NCI-H1930 (cell line): ENCODE data around the gene PXMP2.

Source experiments
- DNase-seq, 2 experiments: peaks; one replicate each; lab custom pipeline; 2025; lab: John Stamatoyannopoulos, UW

The PXMP2 gene

DNA sequence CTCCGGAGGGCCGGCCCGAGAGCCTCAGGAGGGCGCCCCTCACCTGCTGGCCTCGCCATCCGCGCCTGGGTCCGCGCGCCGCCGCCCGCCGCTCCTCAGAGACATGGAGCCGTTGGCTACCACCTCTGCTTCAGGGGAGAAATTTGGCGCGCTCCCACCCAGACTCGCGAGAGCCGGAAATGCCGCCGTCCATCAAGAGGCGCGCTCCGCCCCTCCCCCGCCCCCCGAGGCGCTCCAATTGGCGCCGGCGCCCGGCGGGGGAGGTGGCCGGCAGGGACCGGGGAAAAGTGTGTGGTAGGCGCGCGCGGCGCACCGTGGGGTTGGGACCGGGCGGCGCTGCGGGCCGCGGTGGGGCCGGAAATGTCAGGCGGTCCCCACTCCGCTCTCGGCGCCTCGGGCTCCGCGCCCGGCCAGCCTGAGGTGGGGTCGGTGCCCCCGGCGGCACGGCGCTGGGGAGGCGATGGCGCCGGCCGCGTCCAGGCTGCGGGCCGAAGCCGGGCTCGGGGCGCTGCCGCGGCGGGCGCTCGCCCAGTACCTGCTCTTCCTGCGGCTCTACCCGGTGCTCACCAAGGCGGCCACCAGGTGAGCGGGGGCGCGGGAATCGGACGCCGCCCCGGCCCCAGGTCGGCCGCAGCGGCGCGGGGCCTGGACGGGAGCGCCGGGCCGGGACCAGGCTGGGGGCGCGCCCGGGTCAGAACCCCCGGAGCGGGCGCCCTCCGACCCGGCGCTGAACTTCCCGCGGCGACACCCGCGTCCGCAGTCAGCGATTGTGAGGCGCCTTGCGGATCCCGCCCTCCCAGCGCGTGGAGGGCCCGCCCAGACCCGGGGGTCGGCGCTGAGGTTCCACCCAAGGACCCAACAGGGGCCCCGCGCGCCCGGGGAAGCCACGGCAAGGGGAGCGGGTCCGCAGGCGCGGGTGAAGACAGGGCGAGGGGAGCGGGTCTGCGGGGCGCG, at the start of gene PXMP2, which contains the start of gene POLE:
PXMP2 (plus strand) TSS at position 377 of the 954 bp plus-strand sequence; CDS start at position 461, 84 bp downstream.
POLE (minus strand) TSS at position 132 of the 954 bp plus-strand sequence; CDS start at position 105, 27 bp downstream.
- peak; percentile 88 to 95 for DNase-seq

DNA sequence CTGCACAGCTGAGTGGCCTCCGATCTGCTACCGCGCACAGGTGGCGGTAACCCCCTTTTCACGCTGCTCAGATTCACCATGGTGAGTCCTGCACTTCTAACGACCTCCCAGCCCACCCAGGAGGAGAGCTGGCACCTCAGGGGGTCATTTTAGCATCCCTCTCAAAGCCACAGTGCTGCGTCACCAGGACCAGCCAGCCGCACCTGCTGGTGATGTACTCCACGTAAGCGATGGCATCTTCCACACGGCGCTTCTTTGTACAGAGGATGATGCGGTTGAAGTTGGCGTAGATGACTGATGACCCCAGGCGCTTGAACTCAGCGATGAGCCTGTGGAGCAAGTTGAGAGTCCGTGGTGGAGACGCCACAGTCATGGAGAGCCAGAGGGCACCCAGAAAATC, 49.6 kb upstream of the PXMP2 start:
- DNase-seq: no peak

DNA sequence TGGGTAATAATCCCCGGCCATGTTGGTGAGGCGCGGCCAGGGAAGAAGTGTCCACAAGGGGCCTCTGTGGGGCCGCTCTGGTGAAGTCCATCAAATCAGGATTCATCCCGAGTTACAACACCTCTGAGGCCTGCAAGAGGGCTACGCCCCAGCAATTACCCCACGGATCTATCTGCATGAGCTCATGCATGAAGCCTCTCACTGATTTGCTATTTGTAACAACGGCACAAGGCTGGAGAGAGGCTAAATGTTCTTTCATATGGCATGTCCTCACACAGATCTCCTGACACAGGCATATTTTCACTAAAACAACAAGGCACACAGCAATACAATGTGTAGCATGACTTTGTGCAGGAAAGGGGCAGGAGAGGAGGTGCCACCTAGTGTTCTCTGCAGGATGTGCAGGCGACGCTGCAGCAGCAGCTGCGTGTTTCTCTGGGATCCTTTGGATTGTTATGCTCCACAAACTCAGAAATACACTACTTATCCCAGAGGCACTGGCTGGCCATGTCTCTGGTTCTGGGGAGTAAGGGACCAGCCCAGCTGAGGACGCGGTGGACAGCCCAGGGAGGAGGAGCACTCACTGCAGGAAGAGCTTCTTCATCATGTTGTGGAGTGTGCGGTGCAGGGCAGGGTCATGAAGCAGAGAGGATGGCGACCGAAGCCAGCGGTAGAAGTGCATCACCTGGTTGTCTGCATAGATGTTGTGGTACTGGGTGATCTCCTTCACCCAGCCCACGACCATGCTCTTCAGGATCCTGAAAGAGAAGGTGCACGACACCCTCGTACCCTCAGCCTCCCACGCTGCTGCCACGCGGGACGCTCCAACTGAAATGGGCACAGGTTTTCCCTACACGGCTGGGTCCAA, 48.6 kb upstream of the PXMP2 start:
- no peak for DNase-seq

DNA sequence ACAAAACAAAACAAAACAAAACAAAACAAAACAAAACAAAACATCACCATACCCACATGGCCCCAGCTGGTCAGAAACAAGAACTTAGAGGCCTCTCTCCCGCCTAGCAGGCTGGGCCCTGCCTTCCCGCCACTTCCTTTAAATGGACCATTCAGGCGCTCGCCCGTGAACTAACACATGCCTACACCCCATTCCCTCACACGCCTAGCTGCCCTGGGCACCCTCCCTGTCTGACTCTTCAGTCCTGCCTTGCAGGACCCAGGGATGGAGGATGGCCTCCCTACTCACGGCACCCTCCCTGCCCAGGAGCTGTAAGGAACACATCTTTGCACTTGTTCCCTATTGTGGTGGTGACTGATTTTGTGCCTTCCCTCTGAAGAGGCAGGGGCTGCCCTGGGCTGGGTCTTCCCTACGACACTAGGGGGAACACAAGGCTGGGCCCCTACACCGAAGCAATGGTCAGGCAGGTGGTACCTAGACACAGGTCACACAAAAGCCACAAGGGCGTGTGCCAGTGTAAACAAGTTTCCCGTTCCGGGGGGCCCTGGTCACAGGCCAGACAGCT, 47.3 kb upstream of the PXMP2 start:
- no peak for DNase-seq

DNA sequence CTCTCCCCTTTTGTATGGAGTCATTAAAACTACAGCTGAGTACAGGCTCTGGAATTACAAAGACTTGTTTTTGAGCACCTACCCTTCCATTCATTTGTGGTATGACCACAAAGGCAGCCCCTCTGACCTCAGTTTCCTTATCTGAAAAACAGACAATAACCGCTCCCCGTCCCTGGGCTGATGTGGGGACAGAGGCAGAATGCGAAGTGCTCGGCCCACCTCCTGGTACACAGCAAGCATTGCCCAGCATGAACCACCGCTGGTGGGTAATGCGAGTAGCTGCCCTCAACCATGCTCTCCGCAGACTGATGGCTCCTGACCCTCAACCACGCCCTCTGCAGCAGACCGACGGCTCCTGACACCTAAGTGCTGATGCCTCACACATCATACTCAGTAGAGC, 46.5 kb upstream of the PXMP2 start:
- no peak for DNase-seq

DNA sequence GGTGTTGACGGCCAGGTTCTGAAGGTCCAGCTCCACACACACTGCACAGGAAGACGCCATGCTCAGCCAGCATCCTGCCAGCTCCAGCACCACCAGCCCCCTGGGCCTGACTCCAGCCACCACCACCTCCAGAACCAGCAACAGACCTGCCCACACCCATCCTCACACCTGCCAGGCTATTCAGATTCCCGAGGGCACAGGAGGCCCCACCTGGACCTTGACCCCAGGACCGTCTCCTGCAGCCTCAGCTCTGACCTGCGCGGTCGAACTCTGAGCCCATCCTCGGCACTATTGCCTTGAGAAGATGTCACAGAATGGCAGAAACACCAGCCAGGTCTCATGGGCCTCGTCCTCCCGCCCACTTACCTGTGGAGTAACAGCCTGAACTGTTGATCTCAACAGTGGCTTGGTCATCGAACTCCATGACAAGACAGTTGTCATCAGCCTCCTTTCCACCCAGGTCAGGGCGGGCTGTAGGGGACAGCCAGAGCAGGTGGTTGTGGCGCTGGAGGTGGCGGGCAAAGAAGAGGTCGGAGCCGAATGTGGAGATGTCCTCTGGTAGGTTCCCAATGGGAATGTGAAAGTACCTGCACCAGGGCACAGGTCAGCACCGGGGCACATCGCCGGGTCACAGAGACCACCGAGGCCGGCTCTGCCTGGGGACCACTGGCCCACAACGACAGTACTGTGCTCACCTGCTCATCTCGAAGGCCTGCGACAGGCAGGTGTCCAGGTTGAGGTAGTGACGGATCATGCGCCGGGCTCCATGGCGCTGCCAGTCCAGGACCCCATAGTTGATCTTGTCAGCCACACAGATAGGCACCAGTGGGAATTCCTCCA, 45.4 kb upstream of the PXMP2 start:
- DNase-seq: no peak

DNA sequence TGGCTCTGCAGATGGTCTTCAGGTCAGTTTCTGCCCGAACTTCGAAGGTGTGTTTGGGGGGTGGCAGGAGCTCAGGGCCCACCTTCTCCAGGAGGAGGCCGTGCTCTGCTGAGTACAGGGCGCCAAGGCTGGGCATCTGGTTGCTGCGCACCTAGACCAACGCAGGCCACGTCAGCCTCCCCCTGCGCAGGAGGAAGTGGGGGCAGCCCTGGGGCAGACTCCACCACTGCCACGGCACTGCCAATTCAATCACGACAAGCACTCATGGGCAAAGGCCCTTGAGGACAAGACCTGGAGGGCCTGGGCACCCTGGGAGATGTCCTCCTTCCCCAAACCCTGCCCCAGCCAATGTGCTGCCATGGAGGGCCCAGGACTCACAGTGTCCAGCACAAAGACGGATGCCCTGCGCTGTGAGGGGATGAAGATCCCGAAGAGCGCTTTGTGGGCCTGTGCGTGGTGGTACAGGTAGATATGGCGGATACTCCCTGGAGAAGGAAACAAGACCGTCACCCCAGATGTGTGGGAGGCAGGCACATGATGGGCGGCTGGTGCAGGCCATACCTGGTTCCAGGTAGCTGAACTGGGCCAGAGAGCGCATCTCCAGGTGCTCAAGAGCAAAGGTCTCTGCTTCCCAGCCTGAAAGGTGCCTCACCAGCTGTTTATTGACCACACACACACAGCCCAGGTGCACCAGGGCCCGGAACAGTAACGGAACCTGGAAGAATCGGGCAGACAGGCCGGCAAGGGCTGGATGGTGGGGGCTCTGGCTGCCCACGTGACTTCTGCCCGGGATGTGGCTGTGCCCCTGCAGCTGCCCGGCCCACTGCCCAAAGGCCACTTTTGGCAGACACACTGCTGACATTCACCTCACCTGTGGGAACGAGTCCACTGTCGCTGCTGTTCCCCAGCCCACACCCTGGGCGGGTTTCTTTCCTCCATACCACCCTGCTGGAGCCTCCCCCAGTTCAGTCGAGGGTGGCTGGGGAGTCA, 44.2 kb upstream of the PXMP2 start:
- no peak for DNase-seq

DNA sequence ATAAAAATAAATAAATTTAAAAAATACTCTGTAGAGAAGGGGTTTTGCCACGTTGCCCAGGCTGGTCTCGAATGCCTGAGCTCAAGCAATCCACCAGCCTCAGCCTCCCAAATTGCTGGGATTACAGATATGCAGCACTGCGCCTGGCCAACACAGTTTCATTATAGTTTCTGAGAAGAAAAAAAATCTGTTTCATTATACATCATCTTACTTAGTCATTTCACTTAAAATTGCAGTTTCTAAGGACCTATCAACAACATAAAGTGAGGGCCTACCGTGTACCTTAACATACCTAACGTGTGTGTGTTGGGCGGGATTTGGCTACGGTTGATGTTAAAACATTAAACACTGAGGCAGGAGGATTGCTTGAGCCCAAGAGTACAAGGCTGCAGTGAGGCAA, 40.5 kb upstream of the PXMP2 start:
- no peak for DNase-seq

DNA sequence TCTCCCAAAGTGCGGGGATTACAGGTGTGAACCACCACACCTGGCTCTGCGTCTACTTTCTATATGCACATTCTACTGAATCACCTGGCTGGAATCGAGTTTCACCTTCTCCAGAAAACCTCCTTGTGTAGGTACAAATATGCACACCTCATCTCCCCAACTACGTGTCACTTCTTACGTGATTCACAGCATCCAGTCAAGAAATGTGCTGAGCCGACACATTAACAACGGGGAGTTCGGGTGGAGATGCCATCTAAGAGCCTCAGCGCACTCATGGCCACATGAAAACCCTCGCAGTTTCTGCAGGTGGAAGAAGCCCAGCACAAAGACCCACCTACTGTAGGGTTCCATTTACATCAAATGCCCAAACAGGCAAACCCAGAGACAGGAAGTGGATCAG, 39.5 kb upstream of the PXMP2 start:
- no peak for DNase-seq

DNA sequence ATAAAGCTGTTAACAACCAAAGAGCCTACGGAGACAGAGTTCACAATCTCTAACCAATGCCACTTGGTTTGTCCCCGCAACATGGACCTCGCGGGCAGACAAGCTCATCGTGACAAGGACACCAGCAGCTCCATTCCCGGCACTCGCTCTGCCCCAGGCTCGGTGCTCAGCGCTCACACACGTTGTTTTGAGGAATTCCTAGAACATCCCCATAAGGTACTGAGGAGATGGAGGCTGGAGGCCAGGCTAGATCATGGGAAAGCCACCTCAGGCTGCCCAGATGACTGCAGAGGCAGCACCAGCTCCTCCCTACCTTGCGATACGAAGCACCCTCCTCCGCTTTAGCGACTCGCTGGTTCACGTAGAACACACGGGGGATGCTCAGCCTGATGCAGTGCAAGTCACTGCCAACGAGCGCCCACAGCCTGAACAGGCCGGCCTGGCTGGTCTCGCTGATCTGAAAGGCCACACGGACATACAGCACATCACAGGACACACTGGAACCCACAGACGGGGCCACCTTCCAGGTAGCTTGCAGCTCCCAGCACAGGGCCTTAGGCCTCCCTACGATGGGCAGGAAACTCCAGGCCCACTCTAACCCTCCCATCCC, 38.7 kb upstream of the PXMP2 start:
- DNase-seq: no peak

DNA sequence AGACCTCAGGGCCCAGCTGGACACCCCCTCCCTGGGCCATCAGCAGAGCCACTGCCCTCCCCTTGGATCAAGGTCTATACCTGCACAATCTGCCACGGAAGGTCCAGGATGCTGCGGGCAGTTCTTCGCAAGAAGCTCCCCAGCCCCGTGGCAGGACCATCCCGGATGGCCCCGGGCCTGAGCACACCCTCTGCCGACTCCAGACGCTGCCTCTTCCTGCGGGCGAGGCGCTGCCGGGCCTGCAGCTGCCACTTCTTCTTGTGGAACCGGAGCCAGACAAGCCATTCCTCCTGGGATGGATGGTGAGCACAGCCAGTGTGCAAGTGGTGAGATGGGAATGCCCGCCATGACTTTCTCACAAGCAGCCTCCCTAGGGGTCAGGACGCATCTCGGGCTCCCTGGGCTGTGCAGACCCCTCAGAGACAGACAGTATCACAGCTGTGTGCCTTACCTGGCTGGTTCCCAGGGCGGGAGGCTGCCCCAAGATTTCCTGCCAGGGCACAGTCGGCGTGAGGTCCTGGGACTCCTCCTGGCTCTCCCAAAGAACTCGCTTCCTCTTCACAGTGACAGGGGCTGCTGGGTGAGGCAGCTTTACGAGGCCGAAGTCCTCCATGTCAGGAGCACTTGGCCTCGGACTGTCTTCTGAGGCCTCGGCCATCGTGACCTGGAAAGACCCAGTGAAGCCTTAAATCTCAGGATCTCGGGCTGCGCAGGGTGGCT, 38.0 kb upstream of the PXMP2 start:
- DNase-seq: no peak

DNA sequence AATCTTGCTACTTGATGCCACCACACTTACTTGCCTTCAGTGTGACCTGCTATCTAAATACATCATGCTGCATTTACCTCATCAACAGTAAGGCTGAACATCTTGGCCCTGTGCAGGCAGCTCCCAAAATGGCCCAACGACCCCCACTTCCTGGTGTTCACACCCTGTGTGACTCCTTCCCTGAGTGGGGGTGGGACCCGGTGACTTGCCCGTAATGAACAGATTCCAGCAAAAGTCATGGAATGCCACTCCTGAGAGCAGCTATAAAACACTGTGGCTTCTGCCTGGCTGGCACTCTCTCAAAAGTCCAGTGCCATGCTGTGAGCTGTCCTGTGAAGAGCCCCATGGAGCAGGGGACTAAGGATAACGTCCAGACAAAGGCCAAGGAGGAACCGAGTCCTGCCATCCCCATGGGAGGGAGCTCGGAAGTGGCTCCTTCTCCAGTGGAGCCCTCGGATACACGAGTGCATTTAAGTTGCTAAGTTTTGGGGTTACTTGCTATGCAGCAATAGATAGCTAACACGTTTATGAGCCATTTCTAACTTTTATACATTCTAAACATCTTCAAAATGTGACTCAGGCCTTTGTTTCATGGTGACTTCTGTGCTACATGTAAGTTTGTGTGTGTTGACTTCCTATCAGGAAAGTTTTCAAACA, 35.8 kb upstream of the PXMP2 start:
- no peak for DNase-seq

DNA sequence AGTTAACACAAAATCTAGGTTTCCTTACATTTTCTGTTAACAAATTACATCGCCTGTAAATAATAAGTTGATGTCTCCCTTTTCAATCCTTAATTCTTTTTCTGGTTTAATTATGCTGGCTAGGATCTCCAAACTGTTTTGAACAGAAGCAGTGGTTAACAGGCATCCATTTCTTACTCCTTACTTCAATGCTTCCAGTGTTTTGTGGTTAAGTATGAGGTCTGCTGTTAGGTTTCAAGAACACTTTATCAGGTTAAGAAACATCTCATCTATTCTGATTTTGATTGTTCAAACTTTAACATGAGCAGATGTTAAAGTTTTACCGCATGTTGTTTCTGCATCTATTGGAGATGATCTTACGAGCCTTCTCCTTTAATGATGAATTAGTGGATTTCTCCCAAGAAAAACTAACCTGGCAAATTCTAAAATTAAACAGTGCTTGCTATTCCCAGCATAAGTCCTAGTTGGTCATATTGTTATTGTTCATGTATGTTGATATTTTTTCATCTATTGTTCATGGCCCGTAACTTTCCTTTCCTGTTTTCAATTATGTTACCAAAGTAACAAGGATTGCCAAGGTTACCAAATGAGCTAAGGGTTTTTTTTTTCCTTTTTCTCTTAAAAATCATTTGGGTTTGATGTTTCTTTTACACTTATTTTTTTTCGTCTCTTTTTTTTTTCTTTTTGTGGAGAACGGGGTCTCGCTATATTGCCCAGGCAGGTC, 33.7 kb upstream of the PXMP2 start:
- DNase-seq: no peak

DNA sequence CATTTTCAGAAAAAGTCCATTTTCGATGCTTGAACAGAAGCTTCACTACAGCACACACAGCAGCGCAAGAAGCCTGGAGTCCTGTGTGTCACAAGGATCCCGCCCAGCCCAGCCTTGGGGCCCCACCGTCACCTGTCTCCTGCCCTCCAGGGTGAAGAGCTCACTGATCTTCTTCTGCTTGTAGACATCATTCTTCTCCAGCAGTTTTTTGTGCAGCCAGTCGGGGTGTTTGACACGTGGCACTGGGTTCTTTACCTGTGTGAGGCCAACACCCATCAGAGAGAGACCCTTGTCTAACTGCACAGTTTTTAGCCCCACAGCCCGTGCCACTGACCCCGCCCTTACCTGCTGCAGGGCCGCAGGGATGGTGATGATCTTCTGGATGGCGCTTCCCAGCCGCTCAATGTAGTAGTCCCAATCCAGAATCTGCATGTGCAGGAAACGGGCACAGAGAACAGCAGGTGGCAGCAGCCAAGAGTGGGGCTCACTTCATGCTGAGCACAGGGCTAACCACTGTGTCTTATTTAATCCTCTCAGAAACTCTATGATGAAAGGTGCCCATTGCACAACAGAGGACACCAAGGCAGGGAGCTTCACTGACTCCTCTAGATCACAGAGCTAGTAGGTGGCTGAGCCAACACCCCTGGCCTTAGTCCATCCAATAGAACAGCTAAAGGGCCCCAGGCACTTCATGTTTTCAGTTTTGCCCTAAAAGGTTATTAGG, 30.2 kb upstream of the PXMP2 start:
- no peak for DNase-seq

DNA sequence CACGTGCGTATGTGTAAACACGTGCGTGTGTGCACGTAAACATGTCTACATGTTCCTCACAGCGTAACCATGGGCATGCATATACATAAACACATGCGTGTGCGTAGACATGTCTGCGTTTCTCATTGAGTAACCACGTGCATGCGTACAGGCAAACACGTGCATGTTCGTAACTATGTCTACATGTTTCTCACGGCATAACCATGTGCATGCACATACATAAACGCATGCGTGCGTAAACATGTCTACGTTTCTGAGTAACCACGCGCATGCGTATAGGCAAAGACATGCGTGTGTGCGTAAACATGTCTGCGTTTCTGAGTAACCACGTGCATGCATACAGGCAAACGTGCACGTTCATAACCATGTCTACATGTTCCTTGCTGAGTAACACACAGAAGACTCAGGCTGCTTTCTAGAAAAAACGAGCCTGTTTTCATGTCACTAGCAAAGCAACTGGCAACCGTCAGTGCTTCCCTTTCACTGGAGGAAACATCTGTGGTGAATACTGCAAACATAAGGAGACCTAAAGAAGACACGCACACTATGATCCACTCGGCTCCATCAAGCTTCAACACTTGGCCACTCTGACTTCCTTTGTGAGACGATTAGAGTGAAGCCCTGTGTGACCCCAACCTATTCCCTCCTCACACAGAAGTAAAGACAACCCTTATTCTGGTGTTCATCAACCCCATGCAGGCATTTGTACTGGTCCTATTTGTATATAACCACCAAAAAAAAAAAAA, 29.1 kb upstream of the PXMP2 start:
- no peak for DNase-seq

DNA sequence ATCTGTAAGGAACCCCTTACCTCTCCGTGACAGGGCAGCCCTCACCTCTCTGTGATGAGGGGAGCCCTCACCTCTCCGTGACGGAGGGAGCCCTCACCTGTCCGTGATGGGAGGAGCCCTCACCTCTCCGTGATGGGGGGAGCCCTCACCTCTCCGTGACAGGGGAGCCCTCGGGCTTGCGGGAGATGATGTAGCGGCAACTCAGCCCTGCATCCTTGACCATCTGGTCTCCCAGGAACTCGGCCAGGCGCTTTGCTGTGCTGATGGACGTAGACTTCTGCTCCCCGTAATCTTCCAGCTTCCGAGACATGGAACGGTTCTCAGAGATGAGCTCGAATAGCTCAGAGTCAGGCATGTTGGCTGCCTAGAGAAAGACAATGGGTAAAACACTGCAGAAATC, 28.2 kb upstream of the PXMP2 start:
- DNase-seq: no peak

DNA sequence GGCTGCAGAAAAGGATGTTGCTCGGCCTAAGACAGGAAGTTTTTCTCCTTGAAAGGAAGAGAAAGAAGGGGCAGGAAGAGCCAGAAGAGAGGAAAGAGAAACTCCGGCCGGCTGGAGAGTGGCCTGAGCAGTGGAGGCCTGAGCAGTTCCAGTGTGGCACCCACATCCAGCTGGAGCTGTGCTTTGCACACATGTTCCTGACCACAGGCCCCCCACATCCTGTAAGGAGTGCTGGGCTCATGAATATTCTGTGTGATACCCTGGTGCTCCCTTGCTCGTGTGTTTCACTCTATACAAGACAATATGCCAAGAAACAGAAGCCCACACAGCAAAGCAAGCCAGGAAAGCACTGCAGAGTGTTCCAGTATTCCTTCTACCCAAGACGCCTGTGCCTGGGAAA, 27.3 kb upstream of the PXMP2 start:
- no peak for DNase-seq
